GM04504 (cell line): ENCODE data around the gene DACT2.
"Not testable (repeated sequence)": the region's sequence is repeated elsewhere in the genome, so short reads cannot be mapped to it uniquely, and the experiment has no call there.

Source experiments
- DNase-seq: peaks from one replicate; pipeline ENCODE4 v3.0.0-alpha.2; 2012; ENCODE audit warnings: low read depth

DACT2 gene

GRCh38 chr6:168280899-168281245, 38.7 kb downstream of the DACT2 start:
- DNase-seq, result no peak

GRCh38 chr6:168280020-168280898, 39.3 kb downstream of the DACT2 start:
- DNase-seq, result no peak

GRCh38 chr6:168279403-168279935, 40.1 kb downstream of the DACT2 start:
- no peak for DNase-seq

GRCh38 chr6:168278904-168279303, 40.7 kb downstream of the DACT2 start:
- DNase-seq, result no peak

- DNase-seq, result no peak
These were observed 42.3 kb downstream of the DACT2 start for GRCh38 chr6:168277274-168277669.

- DNase-seq, result no peak
These were observed 42.9 kb downstream of the DACT2 start for GRCh38 chr6:168276576-168277273.

GRCh38 chr6:168275168-168275567, 44.4 kb downstream of the DACT2 start:
- DNase-seq, result no peak

GRCh38 chr6:168274037-168274952, 45.3 kb downstream of the DACT2 start:
- DNase-seq, result no peak

- no peak for DNase-seq
These were observed 46.0 kb downstream of the DACT2 start for GRCh38 chr6:168273441-168274036.

- no peak for DNase-seq
These were observed 46.9 kb downstream of the DACT2 start for GRCh38 chr6:168272415-168273325.

GRCh38 chr6:168270274-168271172, 49.1 kb downstream of the DACT2 start:
- no peak for DNase-seq

GRCh38 chr6:168269455-168270243, 49.9 kb downstream of the DACT2 start:
- DNase-seq, result no peak

- no peak for DNase-seq
These were observed 50.8 kb downstream of the DACT2 start for GRCh38 chr6:168268755-168269154.

GRCh38 chr6:168267779-168268178, 51.8 kb downstream of the DACT2 start:
- DNase-seq, result not testable (repeated sequence)

GRCh38 chr6:168265827-168266815, 53.5 kb downstream of the DACT2 start:
- no peak for DNase-seq

GRCh38 chr6:168265394-168265793, 54.2 kb downstream of the DACT2 start:
- DNase-seq, result no peak

GRCh38 chr6:168264593-168265335, 54.8 kb downstream of the DACT2 start:
- no peak for DNase-seq
